ENCODE results near the gene TPK1.

GRCh38 chr7:144407266-144407931, 428.5 kb downstream of the TPK1 start:
- TF ChIP-seq, protein P1, sequence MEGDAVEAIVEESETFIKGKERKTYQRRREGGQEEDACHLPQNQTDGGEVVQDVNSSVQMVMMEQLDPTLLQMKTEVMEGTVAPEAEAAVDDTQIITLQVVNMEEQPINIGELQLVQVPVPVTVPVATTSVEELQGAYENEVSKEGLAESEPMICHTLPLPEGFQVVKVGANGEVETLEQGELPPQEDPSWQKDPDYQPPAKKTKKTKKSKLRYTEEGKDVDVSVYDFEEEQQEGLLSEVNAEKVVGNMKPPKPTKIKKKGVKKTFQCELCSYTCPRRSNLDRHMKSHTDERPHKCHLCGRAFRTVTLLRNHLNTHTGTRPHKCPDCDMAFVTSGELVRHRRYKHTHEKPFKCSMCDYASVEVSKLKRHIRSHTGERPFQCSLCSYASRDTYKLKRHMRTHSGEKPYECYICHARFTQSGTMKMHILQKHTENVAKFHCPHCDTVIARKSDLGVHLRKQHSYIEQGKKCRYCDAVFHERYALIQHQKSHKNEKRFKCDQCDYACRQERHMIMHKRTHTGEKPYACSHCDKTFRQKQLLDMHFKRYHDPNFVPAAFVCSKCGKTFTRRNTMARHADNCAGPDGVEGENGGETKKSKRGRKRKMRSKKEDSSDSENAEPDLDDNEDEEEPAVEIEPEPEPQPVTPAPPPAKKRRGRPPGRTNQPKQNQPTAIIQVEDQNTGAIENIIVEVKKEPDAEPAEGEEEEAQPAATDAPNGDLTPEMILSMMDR (IDR thresholded peaks at IDR 0.05): no peak
- TF ChIP-seq POLR2A (IDR thresholded peaks at IDR 0.05): no peak
